ENCODE data around the gene CFAP57. TPM values are rescaled to one million over a fixed set of nuclear protein-coding genes. Genes with fewer than 3 reads are reported as not detected.

CFAP57 gene
- total RNA-seq: 0.16 and 0.31 TPM in 2 replicates

GRCh38 chr1:43171876-43172526, at the start of gene CFAP57, which contains the start of gene EBNA1BP2:
Gene CFAP57, plus strand, starts transcription at chr1:43172330. Its CDS starts 424 bp downstream, at chr1:43172754.
Gene EBNA1BP2, minus strand, starts transcription at chr1:43172290. Its CDS starts 172 bp downstream, at chr1:43172118.

GRCh38 chr1:43269627-43270375, 97.7 kb downstream of the CFAP57 start, which contains the start of gene TMEM125:
Gene TMEM125, plus strand, starts transcription at chr1:43269983. Its CDS starts 2,740 bp downstream, at chr1:43272723.

GRCh38 chr1:43285269-43285990, 113.3 kb downstream of the CFAP57 start, which contains the start of gene C1orf210:
Gene C1orf210, minus strand, starts transcription at chr1:43285581. Its CDS starts 2,311 bp downstream, at chr1:43283270.

GRCh38 chr1:43300378-43301094, 128.4 kb downstream of the CFAP57 start, which contains the start of gene TIE1:
Gene TIE1, plus strand, starts transcription at chr1:43300982. Its CDS starts 90 bp downstream, at chr1:43301072.

Other genes starting within 250 kb of the CFAP57 start
- gene SLC2A1, start 213.5 kb upstream of the CFAP57 start, total RNA-seq: 18.8 and 36.9 TPM in 2 replicates
- 66.1 and 81.1 TPM in 2 replicates for gene EBNA1BP2, start within 50 bp of the CFAP57 start, total RNA-seq
- 0.06 TPM in 1 of 2 replicates, not detected in the other for gene TMEM125, start 97.7 kb downstream of the CFAP57 start, total RNA-seq
- gene C1orf210, start 113.3 kb downstream of the CFAP57 start, total RNA-seq: not detected in 2 replicates
- gene TIE1, start 128.7 kb downstream of the CFAP57 start, total RNA-seq: 740 and 1,208 TPM in 2 replicates
- 0.06 TPM in 1 of 2 replicates, not detected in the other for gene MPL, start 165.5 kb downstream of the CFAP57 start, total RNA-seq
- gene CDC20, start 186.7 kb downstream of the CFAP57 start, total RNA-seq: 29.1 and 66.4 TPM in 2 replicates
- 46.8 and 67.8 TPM in 2 replicates for gene ELOVL1, start 195.7 kb downstream of the CFAP57 start, total RNA-seq
- gene MED8, start 217.5 kb downstream of the CFAP57 start, total RNA-seq: 37.7 and 42.8 TPM in 2 replicates
- 10.5 and 28.6 TPM in 2 replicates for gene SZT2, start 217.6 kb downstream of the CFAP57 start, total RNA-seq